ENCODE results near the gene MACROD1.

Gene MACROD1

DNA sequence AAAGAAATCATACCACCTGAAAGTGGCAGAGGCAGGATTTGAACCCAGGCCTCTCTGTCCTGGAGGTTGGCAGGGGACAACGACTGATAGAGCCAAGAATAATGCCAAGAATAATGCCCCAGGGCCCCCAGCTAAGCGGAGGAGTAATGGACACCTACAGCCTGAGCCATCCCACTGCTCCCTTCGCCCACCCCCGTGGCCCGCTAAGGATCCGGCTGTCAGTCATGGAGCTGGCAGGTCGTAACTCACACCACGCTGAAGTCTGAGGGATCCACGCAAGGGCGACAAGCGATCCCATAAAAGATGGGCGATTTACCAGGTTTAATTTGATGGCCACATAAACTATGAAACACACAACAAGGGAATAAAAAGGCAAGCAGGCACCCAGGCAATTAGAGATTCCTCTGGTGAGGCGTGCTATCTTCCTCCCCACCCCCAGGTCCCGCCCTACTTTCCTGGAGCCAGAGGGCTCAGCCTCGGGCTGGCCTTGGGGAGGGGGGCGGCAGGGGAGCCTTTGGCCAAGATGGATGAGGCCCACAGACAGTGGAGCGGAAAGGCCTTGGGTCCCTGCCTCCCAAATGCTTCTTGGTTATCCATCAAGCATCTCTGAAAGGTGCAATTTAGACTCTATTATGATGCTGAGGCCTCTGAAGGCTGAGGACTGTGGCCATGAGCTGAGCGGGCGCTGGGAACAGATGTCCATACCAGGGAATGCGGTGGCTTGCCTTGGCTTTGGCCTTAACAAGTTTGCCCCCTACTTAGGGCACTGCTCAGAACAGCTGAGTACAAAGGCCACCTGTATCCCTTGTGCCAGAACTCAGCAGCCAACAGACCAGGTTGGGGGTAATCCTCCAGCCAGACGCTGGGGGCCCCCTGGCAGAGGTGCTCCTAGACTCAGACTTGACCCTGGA is 55.2 kb downstream of the MACROD1 start:
- DNase-seq, result no peak

DNA sequence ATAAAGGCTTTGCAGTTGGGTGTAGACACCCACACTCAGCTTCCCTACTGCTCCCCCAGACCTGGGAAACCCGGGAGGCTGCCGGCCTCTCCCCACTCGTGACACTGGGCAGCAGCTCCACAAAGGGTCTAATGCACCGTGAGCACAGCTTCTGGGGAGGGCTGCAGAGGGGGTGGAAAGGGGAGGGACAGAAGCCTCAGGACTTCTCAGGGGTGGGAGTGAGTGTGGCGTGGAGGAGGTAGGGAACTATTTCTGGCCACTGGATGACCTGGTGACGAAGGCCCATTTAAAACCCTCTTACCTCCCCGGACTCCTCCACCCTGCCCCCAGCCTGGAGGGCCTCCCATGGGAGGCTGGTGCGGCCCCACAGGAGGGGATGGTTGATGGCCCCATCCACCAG is 56.6 kb downstream of the MACROD1 start:
- no peak for DNase-seq

DNA sequence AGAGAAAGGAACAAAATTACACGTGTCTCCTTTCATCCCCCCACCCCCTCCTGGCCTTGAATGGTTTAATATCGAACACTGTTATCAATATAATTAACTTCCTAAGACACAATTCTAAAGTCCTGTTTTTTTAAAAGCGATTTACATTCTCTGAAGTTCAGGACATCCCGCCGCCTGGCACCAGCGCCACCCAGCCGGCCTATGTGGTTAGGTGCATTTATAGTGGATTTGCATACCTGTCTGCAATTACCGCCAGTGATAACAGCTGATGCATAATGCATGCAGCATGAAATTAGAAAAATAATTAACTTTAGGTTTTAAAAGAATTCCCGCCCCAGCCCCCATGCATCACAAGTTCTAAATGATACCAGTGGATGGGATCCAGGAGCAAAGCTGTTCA is 58.6 kb downstream of the MACROD1 start:
- no peak for DNase-seq

DNA sequence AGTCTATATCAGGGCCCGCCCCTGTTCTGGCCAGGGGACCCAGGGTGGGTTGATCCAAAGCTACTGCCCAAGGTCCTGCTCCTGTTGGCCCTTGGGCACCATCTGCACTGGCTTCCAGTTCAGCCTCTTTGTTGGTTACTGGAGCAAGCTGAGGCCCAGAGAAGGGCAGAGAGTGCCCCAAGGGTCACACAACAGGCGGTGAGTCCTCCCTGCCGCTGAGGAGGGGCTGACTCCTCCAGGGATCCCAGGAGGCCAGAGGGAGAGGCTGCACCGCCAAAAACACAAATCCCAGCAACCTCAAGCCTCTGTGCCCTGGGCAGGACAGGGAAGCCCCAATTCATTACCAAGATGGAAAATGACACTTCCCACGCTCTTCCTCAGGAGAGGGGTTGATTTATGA is 61.3 kb downstream of the MACROD1 start:
- no peak for DNase-seq

DNA sequence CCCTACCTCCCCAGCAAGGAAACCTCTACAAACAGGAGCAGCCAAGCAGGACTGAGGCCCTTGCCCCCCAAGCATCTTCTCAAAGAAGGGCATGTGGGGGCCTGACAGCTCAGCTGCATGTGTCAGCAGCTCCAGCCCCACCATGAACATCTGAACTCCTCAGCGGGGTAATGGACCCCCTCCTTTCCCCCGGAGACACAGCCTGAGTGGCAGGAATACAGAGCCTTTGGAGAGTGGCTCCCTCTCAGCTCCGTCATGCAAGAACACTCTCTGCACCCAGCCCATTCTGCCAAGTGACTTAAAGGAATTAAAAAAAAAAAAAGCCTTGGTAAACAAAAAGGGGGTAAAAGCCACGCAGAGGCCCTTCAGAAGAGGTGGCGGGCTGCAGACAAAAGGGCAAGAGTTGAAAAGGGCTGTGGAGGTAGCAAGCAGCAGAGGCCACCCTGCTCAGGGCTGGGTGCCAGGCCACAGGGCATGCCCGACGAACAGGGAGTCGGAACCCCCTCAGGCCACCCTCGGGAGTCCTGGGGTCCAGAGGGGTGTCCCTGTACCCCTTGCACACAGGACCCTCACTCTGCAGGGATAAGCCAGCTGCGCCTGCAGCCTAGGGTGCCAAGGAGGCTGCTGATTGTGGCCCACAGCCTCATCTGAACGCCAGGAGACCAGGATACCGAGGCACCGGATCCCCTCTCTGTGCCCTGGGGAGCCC is 62.5 kb downstream of the MACROD1 start:
- no peak for DNase-seq

DNA sequence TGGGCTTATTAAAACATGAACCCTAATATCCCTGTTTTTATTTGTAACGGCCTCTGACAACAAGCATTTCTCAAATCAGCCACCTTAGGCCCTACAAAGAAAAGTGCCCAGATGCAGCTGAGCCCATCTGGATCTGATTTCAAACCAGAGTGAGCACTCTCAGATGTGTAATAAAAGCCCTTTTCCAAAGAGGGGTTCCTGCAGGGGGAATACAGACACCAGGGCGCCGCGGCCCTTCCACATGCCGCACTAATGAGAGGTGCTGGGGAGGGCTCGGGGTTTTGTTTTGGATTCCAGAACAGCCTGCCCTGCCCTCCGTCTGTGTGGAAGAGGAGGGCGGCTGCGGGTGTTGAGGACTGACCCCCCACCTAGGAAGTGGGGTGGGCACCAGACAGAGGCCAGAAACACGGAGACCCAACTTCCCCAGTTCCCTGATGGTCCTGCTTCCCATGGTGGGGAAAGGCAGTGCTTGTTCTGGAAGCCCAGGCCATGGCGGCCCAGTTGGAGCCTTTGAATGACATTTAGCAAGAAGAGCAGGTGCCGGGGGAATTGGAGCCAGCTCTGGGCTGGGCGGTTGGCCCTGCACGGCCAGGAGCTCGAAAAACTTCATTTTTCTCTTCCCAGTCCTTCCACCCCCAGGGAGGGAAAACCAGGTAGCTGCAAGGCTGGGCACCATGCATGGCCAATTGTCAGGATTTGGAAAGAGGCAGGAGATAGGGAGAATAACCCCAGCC is 63.7 kb downstream of the MACROD1 start:
- no peak for DNase-seq

DNA sequence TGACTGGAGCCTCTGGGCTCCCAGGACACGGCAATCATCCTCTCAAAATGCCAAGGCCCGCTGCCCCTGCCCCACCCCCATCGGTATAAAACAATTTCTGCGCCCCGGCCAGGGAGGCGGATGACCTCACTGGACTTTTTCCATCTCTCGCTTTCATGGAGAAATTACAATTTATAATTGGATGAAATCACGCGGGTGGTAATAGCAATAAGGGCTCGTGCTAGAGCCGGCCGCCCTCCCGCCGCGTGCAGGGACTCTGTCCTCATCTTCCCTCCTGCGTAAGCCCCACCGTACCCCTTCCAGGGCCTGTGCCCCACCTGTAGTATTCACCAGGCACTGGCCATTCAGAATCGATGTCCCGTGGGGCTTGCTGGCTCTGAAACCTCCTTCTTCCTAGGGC is 64.5 kb downstream of the MACROD1 start:
- DNase-seq, result no peak

DNA sequence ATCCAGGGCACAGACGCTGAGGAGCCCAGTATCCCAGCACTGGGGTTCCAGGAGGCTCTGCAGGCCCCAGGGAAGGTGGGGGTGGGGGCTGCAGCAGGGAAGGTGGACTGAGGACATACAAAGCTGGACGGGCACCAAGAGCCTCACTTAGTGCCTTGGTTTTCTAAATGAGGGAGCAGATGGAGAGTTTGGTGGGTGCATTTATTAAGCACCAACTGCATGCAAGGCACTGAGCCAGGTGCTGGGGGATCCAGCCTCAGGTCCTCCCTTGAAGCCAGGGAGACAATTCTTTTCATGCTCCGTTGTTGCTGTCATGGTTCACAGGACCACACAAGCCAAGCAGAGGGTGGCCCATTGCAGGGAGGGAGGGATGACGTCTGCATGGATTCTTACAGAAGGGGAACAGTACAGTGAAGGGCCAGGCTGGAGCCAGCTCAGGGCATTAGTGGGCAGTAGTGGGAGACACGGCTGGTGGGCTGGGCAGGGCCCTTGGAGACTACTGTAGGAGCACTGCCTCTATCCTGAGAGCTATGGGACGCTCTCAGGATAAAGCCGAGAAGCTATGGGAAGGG is 65.0 kb downstream of the MACROD1 start:
- no peak for DNase-seq

DNA sequence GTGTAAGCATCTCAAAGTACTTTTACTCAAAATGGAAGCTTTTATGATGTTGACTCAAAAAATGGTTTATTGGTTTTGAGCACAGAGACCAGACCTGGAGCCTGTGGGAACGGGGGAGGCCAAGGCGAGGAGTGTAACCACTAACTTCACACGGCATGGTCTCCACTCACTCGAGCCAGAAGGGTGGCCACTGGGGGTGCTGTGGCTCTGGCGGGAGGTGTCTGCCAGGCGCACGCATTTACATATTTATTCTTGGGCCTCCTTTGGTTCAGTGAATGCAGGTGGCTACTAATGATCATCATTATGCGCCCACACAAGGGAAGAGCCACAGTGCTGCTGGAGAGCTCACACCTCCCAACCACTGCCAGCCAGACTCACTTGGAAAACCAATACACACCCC is 65.6 kb downstream of the MACROD1 start:
- no peak for DNase-seq

DNA sequence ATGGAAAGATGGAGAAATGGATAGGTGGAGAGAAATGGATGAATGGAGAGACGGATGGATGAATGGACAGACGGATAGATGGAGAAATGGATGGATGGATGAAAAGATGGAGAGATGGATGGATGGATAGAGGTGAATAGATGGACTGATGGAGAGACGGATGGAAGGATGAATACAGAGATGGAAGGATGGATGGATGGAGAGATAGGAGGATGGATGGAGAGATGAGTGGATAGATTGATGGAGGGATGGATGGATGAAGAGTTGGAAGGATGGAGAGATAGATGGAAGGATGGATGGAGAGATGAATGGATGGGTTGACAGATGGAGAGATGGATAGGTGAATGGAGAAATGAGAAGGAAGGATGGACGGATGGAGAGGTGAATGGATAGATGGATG is 66.5 kb downstream of the MACROD1 start:
- DNase-seq, result no peak

DNA sequence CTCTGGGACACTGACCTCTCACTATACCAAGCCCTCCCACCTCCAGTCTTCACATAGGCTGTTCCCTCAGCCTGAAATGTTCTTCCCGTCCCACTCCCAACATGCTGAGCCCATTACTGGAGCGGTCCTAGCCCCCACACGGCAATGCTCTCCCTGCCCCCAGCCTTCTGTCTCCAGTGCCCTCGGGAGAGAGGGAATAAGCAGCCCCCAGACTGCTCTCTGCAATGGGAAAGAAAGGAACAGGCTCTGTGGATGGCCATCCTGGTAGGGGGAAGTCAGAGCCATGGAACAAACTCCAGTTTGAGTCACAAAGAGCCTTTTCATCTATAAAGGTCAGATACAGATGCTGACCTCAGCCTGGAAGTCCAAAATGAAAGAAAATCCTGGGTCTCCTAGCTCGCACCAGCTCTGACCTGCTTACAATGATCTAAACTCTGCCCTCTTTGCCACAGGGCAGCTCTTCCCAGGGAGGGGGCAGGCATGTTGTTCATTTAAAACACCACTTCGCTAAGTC is 67.5 kb downstream of the MACROD1 start:
- no peak for DNase-seq

DNA sequence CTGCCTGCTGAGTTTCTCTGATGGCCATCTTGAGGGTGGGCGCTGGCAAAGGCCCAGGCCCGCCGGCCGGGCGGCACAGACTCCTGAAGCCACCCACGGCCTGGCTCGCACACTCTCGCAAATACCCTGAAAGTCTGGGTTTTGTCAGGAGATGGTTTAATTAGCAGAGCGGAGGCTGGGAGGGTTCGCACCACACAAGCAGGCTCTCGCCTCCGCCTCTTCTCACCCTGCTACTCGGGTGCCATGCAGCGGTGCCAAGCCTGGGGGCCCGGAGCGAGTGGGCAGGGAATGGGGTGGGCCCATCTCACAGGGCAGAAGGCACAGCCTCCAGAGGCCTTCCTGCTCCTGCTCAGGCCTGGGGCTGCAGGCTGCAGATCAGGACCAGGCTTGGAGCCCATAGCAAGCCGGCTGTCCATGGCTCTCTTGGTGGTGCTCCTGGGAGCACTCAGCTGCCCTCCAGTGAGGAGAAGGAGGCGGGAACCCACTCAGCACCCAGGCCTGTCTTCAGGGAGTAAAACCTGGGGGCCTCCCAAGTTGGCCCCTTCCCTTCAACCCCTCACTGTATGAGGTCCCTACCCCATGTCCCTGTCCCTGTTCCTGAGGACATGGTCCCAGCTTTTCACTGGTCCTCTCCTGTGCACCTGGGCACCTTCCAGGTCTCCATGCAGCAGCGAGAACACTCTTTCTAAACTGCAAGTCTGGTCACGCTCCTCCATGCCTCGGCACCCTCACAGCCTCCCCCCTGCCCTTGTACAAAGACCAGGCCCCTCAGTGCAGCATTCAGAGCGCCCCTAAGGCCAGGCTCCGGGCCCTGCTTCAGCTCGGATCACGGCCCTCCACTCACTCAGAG is 68.2 kb downstream of the MACROD1 start:
- no peak for DNase-seq

DNA sequence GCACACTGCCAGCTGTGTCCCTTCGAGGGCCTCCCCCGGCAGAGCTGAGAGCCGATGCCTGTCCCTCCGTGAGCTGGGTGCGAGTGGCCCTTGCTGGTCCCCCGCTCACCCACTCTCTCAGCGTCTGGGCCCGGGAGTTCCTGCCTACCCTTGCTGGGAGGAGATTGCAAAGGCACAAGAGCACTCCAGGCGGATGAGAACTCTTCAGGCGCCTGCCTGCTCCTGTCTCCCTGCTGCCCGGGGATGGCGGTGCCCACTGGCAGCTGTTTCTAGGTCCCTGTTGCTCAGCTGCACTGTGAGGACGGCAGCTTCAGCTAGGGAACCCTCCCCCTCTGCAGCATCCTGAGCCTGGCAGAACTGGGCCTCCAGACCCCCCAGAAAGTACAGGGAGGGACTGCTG is 69.1 kb downstream of the MACROD1 start:
- no peak for DNase-seq

DNA sequence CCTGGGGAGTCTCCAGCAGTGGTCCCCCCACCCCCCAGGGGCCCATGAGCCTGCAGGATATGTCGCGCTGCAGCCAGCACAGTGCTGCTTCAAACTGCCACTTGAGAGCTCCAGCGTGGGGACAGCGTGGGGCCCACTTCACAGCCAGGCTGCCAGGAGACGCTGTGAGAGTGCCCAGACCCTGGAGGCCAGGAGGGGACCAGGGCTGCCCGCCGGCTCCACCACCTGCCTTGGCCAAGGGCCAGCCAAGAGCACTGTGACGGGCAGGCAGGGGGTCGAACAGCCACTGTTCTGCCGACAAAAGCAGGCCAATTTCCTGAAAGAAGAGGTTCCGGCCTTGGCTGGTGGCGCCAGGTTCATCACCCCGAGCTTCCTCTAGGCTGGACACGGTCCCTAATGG is 70.0 kb downstream of the MACROD1 start:
- DNase-seq, result no peak

DNA sequence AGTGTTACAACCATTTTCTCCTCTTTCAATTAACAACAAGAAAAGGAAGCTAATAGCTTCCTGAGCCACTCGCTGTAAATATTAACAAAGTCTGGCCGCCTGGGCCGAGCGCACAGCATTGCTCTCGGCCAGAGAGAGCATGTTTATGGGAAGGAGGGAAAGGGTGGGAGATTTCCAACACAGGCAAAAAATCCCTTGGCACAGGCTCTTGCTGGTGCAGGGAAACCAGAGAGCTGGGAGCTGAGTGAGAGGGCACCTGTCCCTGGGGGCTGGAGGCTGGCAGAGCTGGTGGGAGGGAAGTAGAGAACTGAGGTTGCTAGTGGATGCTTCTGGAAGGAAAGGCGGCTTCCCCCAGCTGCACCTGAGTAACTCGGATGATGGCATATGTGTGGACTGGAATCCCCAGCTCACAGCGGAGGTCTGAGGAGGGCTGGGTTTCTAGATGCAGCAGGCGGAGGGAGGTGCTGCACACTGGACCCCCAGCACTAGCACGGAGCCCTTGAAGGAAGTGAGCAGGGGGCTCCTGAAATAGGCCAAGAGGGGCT is 70.6 kb downstream of the MACROD1 start:
- DNase-seq, result no peak

DNA sequence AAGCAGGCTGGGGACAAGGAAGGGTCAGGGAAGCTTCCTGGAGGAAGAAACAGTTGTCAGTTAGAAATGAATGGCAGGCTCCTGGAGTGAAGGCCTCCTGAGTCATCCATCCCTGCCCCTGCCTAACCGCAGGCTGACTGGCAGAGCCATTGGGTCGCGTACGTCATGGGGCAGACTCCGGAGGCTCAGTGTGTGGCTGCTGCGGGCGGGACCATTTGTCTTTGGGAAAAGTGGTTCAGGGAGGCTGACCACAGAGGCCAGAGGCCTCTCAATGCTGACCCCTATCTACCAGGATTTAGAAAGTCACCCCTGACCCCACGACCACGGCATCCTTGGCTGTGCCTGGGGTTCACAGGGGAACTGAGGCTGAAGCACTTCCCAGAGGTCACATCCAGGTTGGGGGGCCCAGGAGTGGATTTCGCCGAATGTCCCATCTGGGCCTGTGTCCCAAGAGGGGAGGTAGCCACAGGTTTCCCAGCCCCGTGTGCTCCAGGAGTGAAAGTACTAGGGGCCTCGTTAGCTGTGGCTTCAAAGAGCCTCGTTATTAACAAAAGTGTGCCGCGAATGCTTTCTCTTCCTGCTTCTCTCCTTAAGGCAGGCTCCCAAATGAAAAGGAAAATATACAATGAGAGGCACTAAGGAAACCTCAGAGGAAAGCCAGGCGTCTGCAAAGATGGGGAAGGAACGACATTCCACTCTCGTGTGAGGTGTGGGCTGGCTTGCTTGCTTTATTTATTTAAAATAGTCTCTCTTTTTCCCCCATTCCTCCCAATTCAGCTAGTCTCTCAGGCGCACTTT is 71.3 kb downstream of the MACROD1 start:
- DNase-seq, result no peak

DNA sequence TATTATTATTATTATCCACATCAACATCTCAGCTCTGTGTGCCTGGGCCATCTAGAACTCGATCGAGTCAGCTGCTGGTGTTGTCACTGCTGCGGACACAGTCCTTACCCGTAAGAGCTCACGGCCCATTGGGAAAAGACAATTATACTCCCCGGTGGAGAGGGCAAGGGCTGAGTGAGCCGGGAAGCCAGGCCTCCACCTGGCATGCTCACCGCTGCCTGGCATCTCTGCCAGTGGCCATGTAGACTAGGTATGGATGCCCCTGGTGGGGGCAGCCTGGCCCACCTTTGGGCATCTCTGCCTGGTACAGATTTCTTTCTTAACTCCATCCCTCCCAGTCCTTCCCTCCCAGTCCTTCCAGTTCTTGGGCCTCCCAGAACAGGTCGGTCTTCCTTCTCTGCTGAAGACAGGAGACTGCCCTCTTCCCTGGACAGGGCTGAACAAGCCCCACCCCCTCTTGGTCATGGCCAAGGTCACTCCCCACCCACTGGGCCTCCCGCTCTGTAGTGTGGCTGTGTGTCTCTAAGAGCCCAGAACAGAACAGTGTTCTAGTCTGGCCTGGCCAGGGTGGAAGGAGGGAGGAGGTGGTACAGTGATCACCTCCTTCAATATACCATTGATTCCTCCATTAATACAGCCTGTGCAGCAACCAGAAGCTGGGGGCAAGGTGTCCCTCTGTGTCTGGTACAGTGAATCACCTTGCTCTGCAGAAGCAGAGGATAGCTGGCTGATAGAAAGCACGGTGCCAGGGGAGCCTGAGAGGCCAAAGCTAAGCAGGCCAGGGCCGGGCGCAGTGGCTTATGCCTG is 72.5 kb downstream of the MACROD1 start:
- DNase-seq, result no peak

DNA sequence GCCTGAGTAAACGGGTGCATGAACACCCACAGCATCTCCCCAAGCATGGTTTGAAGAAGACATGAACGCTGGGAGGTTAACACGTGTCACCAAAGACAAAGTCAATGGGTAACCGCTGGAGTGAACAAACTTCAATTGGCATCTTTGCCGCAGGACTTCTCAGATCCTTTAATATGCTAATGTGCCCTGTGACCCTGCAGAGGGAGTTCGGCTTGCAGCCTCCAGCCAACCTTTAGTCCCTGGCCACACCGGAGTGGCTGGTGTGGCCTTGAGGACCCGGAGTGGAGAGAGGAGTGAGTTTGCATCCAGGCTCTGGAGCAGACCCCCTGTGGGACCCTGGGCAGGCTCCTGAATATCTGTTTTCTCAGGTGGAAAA is 73.2 kb downstream of the MACROD1 start:
- DNase-seq, result no peak

DNA sequence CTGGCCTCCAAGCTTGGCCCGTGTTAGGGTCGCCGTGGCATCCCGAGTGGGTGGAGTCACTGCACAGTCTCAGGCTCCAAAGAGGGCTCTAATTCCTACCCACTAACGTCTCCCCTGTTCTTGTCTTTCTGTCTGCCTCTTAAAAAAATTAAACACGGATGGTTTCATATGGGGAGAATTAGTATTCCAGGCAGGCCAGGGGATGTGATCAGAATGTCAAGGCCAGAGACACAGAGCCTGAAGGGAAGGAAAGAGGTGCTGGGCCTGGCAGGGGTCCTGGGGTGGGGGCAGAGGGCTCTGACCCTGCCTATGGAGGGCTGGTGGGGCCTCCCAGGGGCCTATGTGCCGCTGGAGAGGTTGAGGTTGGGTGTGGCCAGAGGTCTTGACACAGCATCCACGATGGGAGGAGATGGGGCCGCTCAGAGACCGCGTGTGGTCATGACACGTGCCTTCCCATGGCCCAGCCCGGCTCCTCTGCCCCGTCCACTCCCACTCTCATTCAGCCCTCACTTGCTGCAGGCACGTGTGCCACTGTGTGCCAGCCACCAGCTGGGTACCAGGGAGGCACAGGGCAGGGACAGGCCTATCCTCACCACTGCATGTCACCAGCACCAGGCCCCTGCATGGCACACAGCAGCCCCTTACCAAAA is 73.7 kb downstream of the MACROD1 start:
- no peak for DNase-seq
